C4-2B (cell line): Measurements from ENCODE around the gene RIMS1.

Source experiments
- CTCF ChIP-seq: fragments of 450-650 bp; conservative IDR thresholded peaks from 2 replicates; pipeline ENCODE4 v1.5.1; 2017; ENCODE audit warnings: mild to moderate bottlenecking
- ZFX ChIP-seq: fragments of 450-650 bp; IDR thresholded peaks from 2 replicates; pipeline ENCODE4 v1.6.1; 2017

GRCh38 chr6:72151742-72152141, 265.4 kb downstream of the RIMS1 start:
- no peak for TF ChIP-seq CTCF
- TF ChIP-seq ZFX = no peak
